Vagina (tissue), 2 donors: ENCODE measurements around the gene TRAPPC3L.

Source experiments
- POLR2A ChIP-seq, 2 donors: fragments of 450-650 bp; IDR thresholded peaks; one replicate each; pipeline ENCODE4 v1.6.1; 2017; ENCODE audit warnings: antibody characterized with exemption in 2 of 2, mild to moderate bottlenecking in 2 of 2, moderate library complexity in 2 of 2
- POLR2AphosphoS5 ChIP-seq, 2 donors: sonication (generic); formaldehyde crosslinking; IDR thresholded peaks; one replicate each; pipeline ENCODE4 v1.9.0; 2017; ENCODE audit warnings: antibody characterized with exemption in 2 of 2, mild to moderate bottlenecking in 2 of 2, low read depth in 1 of 2; ENCODE audit not compliant: insufficient read depth in 1 of 2
- TF ChIP-seq, protein P1 (sequence below), 3 experiments: fragments of 450-650 bp in 2 of 3; fragments of 200-600 bp in 1 of 3; sonication (generic) in 1 of 3; IDR thresholded peaks; one replicate each; pipeline ENCODE4 v1.5.1; 2017 to 2019; ENCODE audit warnings: antibody characterized with exemption in 3 of 3, mild to moderate bottlenecking in 2 of 3, moderate library complexity in 2 of 3

DNA sequence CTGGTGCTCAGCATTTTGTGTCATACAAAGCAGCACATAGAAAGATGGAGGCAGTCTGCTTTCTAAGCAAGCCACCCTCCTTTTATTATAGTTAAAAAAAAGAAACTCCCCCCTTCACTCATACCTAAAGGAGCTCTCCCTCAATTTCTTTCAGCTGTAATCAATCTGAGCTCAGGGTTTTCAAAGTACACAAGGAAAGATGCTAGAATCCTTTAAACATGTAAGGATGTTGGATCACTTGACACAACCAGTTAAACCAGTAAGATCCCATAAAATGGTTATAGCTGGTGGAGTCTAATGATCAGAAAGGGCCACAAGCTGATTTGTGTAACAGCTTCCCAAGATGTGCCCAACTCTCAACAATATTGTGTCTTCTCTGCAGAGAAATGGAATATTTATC is 8.0 kb upstream of the TRAPPC3L start, which contains the start of gene CALHM4:
- TF ChIP-seq, protein P1, sequence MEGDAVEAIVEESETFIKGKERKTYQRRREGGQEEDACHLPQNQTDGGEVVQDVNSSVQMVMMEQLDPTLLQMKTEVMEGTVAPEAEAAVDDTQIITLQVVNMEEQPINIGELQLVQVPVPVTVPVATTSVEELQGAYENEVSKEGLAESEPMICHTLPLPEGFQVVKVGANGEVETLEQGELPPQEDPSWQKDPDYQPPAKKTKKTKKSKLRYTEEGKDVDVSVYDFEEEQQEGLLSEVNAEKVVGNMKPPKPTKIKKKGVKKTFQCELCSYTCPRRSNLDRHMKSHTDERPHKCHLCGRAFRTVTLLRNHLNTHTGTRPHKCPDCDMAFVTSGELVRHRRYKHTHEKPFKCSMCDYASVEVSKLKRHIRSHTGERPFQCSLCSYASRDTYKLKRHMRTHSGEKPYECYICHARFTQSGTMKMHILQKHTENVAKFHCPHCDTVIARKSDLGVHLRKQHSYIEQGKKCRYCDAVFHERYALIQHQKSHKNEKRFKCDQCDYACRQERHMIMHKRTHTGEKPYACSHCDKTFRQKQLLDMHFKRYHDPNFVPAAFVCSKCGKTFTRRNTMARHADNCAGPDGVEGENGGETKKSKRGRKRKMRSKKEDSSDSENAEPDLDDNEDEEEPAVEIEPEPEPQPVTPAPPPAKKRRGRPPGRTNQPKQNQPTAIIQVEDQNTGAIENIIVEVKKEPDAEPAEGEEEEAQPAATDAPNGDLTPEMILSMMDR (IDR thresholded peaks at IDR 0.05): no peak
- no peak for TF ChIP-seq POLR2AphosphoS5 (IDR thresholded peaks at IDR 0.05; ENCODE audit: insufficient read depth in 1 of 2, low read depth in 1 of 2)
- no peak for TF ChIP-seq POLR2A (IDR thresholded peaks at IDR 0.05)
